H9 (cell line): Measurements from ENCODE around the gene UBTF. TPM values are rescaled to one million over a fixed set of nuclear protein-coding genes. Genes with fewer than 3 reads are reported as not detected.
"Not testable (repeated sequence)": the region's sequence is repeated elsewhere in the genome, so short reads cannot be mapped to it uniquely, and the experiment has no call there.

ENCODE experiments used
- DNase-seq: peaks from one replicate; pipeline ENCODE4 v3.0.0-alpha.2; 2017
- H2AFZ ChIP-seq: one replicate; pipeline ENCODE4 v1.6.1; 2013; ENCODE audit warnings: mild to moderate bottlenecking, low read length, control low read depth, moderate library complexity
- H2AK5ac ChIP-seq: 2 replicates; pipeline ENCODE4 v1.6.1; 2013; ENCODE audit warnings: low read length, control low read depth, mixed read lengths; ENCODE audit not compliant: insufficient read length
- H2BK120ac ChIP-seq: one replicate; pipeline ENCODE4 v1.6.1; 2013; ENCODE audit warnings: low read depth, mild to moderate bottlenecking, low read length, control low read depth, inconsistent platforms; ENCODE audit not compliant: poor library complexity, severe bottlenecking
- H2BK12ac ChIP-seq: 2 replicates; pipeline ENCODE4 v1.6.1; 2013; ENCODE audit warnings: low read length, control low read depth, mixed read lengths, low read depth; ENCODE audit not compliant: insufficient read length
- H2BK15ac ChIP-seq: 2 replicates; pipeline ENCODE4 v1.6.1; 2013; ENCODE audit warnings: low read depth, low read length, control low read depth
- H2BK20ac ChIP-seq: one replicate; pipeline ENCODE4 v1.6.1; 2013; ENCODE audit warnings: low read depth, mild to moderate bottlenecking, low read length, control low read depth, inconsistent platforms; ENCODE audit not compliant: poor library complexity, severe bottlenecking
- H2BK5ac ChIP-seq: 2 replicates; pipeline ENCODE4 v1.6.1; 2013; ENCODE audit warnings: low read length, control low read depth, mixed read lengths; ENCODE audit not compliant: insufficient read length
- H3K14ac ChIP-seq: 2 replicates; pipeline ENCODE4 v1.6.1; 2013; ENCODE audit warnings: low read length, control low read depth; ENCODE audit not compliant: insufficient read depth
- H3K18ac ChIP-seq: 2 replicates; pipeline ENCODE4 v1.6.1; 2013; ENCODE audit warnings: low read depth, mild to moderate bottlenecking, mixed read lengths, low read length, control low read depth; ENCODE audit not compliant: insufficient read length
- H3K23ac ChIP-seq: 2 replicates; pipeline ENCODE4 v1.6.1; 2013; ENCODE audit warnings: low read length, control low read depth, mixed read lengths, low read depth; ENCODE audit not compliant: insufficient read length
- H3K23me2 ChIP-seq: 2 replicates; pipeline ENCODE4 v1.6.1; 2013; ENCODE audit warnings: low read depth, mild to moderate bottlenecking, mixed read lengths, low read length, control low read depth; ENCODE audit not compliant: insufficient read length, poor library complexity, severe bottlenecking
- H3K27ac ChIP-seq: 2 replicates; pipeline ENCODE4 v1.5.1; 2013; ENCODE audit warnings: low read length, control low read depth, mixed read lengths, low read depth; ENCODE audit not compliant: insufficient read length
- H3K27me3 ChIP-seq: 2 replicates; pipeline ENCODE4 v1.6.1; 2013; ENCODE audit warnings: low read length, control low read depth, inconsistent platforms; ENCODE audit not compliant: insufficient read depth
- H3K4ac ChIP-seq: 2 replicates; pipeline ENCODE4 v1.6.1; 2013; ENCODE audit warnings: low read depth, mild to moderate bottlenecking, control low read depth, inconsistent platforms, low read length, moderate library complexity
- H3K4me1 ChIP-seq: 2 replicates; pipeline ENCODE4 v1.6.1; 2013; ENCODE audit warnings: low read length, control low read depth, inconsistent platforms; ENCODE audit not compliant: insufficient read depth
- H3K4me2 ChIP-seq: 2 replicates; pipeline ENCODE4 v1.6.1; 2013; ENCODE audit warnings: low read length, control low read depth, mixed read lengths; ENCODE audit not compliant: insufficient read length, insufficient read depth
- H3K56ac ChIP-seq: 2 replicates; pipeline ENCODE4 v1.6.1; 2013; ENCODE audit warnings: low read depth, mild to moderate bottlenecking, mixed read lengths, low read length, control low read depth; ENCODE audit not compliant: insufficient read length
- H3K79me1 ChIP-seq: 2 replicates; pipeline ENCODE4 v1.6.1; 2013; ENCODE audit warnings: low read depth, mild to moderate bottlenecking, moderate library complexity, low read length, control low read depth, inconsistent platforms; ENCODE audit not compliant: insufficient read depth, poor library complexity, severe bottlenecking
- H3K79me2 ChIP-seq: 2 replicates; pipeline ENCODE4 v1.6.1; 2013; ENCODE audit warnings: low read length, control low read depth, inconsistent platforms; ENCODE audit not compliant: insufficient read depth
- H3K9ac ChIP-seq: 2 replicates; pipeline ENCODE4 v1.6.1; 2013; ENCODE audit warnings: low read length, control low read depth, mixed read lengths; ENCODE audit not compliant: insufficient read length; ENCODE audit errors: extremely low read depth
- H3K9me3 ChIP-seq: one replicate; pipeline ENCODE4 v1.6.1; 2013; ENCODE audit warnings: low read depth, low read length, inconsistent platforms; ENCODE audit not compliant: control insufficient read depth
- H3T11ph ChIP-seq: one replicate; pipeline ENCODE4 v1.6.1; 2013; ENCODE audit warnings: mild to moderate bottlenecking, low read length, control low read depth, inconsistent platforms
- H4K20me1 ChIP-seq: one replicate; pipeline ENCODE4 v1.6.1; 2013; ENCODE audit not compliant: control insufficient read depth, insufficient read length, insufficient read depth
- H4K5ac ChIP-seq: 2 replicates; pipeline ENCODE4 v1.6.1; 2013; ENCODE audit warnings: low read depth, mild to moderate bottlenecking, mixed read lengths, low read length, control low read depth; ENCODE audit not compliant: insufficient read length
- H4K8ac ChIP-seq: replicated peaks from 2 replicates; pipeline ENCODE4 v1.6.1; 2013; ENCODE audit warnings: low read length, control low read depth, mixed read lengths, low read depth; ENCODE audit not compliant: insufficient read length
- H4K91ac ChIP-seq: 2 replicates; pipeline ENCODE4 v1.6.1; 2013; ENCODE audit warnings: low read depth, mild to moderate bottlenecking, moderate library complexity, mixed read lengths, low read length, control low read depth; ENCODE audit not compliant: insufficient read length
- H3K27ac Mint-ChIP-seq, 3 experiments: 2 replicates in 2 of 3; 3 replicates in 1 of 3; pipeline ENCODE4 v1.8.0; 2020 to 2021; ENCODE audit warnings: mixed read lengths in 3 of 3, mild to moderate bottlenecking in 1 of 3, moderate library complexity in 1 of 3
- H3K27me3 Mint-ChIP-seq: 2 replicates; pipeline ENCODE4 v1.8.0; 2021; ENCODE audit warnings: low read depth, mild to moderate bottlenecking, moderate library complexity, mixed read lengths
- H3K36me3 Mint-ChIP-seq, 3 experiments: 2 replicates in 2 of 3; 3 replicates in 1 of 3; pipeline ENCODE4 v1.8.0; 2020 to 2021; ENCODE audit warnings: low read depth in 3 of 3, mixed read lengths in 3 of 3; ENCODE audit not compliant: insufficient read depth in 1 of 3
- H3K4me1 Mint-ChIP-seq, 2 experiments: 2 replicates each; pipeline ENCODE4 v1.8.0; 2020; ENCODE audit warnings: mixed read lengths in 2 of 2
- H3K4me3 Mint-ChIP-seq, 2 experiments: 2 replicates in 1 of 2; 3 replicates in 1 of 2; pipeline ENCODE4 v1.8.0; 2020 to 2021; ENCODE audit warnings: mild to moderate bottlenecking in 2 of 2, mixed read lengths in 2 of 2, moderate library complexity in 1 of 2
- H3K9me3 Mint-ChIP-seq, 2 experiments: 2 replicates in 1 of 2; 3 replicates in 1 of 2; pipeline ENCODE4 v1.8.0; 2020; ENCODE audit warnings: mild to moderate bottlenecking in 2 of 2, mixed read lengths in 2 of 2, moderate library complexity in 1 of 2
- WGBS: extraction: QIAGEN DNeasy Blood & Tissue Kit; methylation state at CpG from one replicate; pipeline ENCODE4 v1.1.7; 2013; ENCODE audit warnings: missing lambda C conversion rate, low lambda C conversion rate, mixed read lengths; ENCODE audit not compliant: insufficient read length; ENCODE audit errors: extremely low coverage; 5-methylcytosine and 5-hydroxymethylcytosine counted together
- total RNA-seq: library from RNA; stranded (reverse); gene quantifications from 2 replicates; pipeline ENCODE4 v1.2.1, GENCODE V29; 2021
- TF ChIP-seq, protein P1 (sequence below): fragments of 200-600 bp; sonication (generic); conservative IDR thresholded peaks from 3 replicates; pipeline ENCODE4 v1.8.0; 2021; ENCODE audit warnings: antibody characterized with exemption, mild to moderate bottlenecking

Gene UBTF
- total RNA-seq, 1 experiment from 2014 or later = 151 TPM

- Histone ChIP-seq H3K79me2 (no peaks in the 10 kb centered on the region), H3K4me2 (no peak overlapping the region), H2BK20ac (no peak overlapping the region), H3K9me3 (no peaks in the 10 kb centered on the region), H4K91ac (no peak overlapping the region), H3K18ac (no peak overlapping the region), H2BK120ac (no peak overlapping the region), H3K23ac (no peak overlapping the region), H3K4me1 (no peaks in the 10 kb centered on the region), H2BK5ac (no peak overlapping the region), H4K8ac (no peak overlapping the region), H2AK5ac (no peak overlapping the region), H3K56ac (no peak overlapping the region), H3T11ph (no peak overlapping the region), H3K27me3 (no peaks in the 10 kb centered on the region), H3K14ac (no peak overlapping the region), H2BK12ac (no peak overlapping the region), H3K4ac (no peak overlapping the region), H2AFZ (no peak overlapping the region), H3K9ac (no peak overlapping the region), H2BK15ac (no peak overlapping the region), H3K27ac (no peak overlapping the region), H3K23me2 (no peaks in the 10 kb centered on the region), H3K79me1 (no peaks in the 10 kb centered on the region), H4K20me1 (no peaks in the 10 kb centered on the region), H4K5ac (no peak overlapping the region)
- H3K4me3 Mint-ChIP-seq = no peak overlapping the region
- H3K27ac Mint-ChIP-seq = no peak overlapping the region
- DNase-seq = no peak
- no CpG with 5 or more reads among the region's 6 CpGs for WGBS
- peaks cover 3 to 8% of the 10 kb centered on the region in 2 experiments; a peak in 3 of 5 replicates for H3K9me3 Mint-ChIP-seq
- peaks cover 4 to 8% of the 10 kb centered on the region in 2 experiments for H3K4me1 Mint-ChIP-seq
- H3K27me3 Mint-ChIP-seq = peaks cover 7% of the 10 kb centered on the region
- peaks cover 0 to 4% (median 0%) of the 10 kb centered on the region in 3 experiments; a peak in 1 of 7 replicates for H3K36me3 Mint-ChIP-seq
- TF ChIP-seq, protein P1, sequence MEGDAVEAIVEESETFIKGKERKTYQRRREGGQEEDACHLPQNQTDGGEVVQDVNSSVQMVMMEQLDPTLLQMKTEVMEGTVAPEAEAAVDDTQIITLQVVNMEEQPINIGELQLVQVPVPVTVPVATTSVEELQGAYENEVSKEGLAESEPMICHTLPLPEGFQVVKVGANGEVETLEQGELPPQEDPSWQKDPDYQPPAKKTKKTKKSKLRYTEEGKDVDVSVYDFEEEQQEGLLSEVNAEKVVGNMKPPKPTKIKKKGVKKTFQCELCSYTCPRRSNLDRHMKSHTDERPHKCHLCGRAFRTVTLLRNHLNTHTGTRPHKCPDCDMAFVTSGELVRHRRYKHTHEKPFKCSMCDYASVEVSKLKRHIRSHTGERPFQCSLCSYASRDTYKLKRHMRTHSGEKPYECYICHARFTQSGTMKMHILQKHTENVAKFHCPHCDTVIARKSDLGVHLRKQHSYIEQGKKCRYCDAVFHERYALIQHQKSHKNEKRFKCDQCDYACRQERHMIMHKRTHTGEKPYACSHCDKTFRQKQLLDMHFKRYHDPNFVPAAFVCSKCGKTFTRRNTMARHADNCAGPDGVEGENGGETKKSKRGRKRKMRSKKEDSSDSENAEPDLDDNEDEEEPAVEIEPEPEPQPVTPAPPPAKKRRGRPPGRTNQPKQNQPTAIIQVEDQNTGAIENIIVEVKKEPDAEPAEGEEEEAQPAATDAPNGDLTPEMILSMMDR = no peak
Observed at GRCh38 chr17:44241106-44241624, 21.7 kb upstream of the UBTF start.

- not testable (repeated sequence) for H3K4me2 ChIP-seq, H4K5ac ChIP-seq, H3K56ac ChIP-seq, H2AFZ ChIP-seq, H3T11ph ChIP-seq, H3K79me1 ChIP-seq, H3K36me3 Mint-ChIP-seq, H3K9ac ChIP-seq, H2BK15ac ChIP-seq, H2AK5ac ChIP-seq, H3K4me1 Mint-ChIP-seq, H2BK12ac ChIP-seq, H3K4me3 Mint-ChIP-seq, H2BK20ac ChIP-seq, H3K14ac ChIP-seq, H3K79me2 ChIP-seq, H3K9me3 Mint-ChIP-seq, H3K27ac ChIP-seq, H3K23ac ChIP-seq, H4K20me1 ChIP-seq, H3K4me1 ChIP-seq, H3K23me2 ChIP-seq, H4K91ac ChIP-seq, H2BK5ac ChIP-seq, H2BK120ac ChIP-seq, H3K9me3 ChIP-seq, DNase-seq, H4K8ac ChIP-seq, H3K27ac Mint-ChIP-seq, H3K18ac ChIP-seq, H3K4ac ChIP-seq, H3K27me3 ChIP-seq
- no CpG with 5 or more reads among the region's 28 CpGs for WGBS
- H3K27me3 Mint-ChIP-seq = peaks cover 11% of the 10 kb centered on the region
Observed at GRCh38 chr17:44237886-44238285, 18.4 kb upstream of the UBTF start.
